HL-60/S4 (cell line): ENCODE data around the gene NCAN.

ENCODE experiments used
- in situ Hi-C: fragments of 300-500 bp; cut with MboI; formaldehyde crosslinking; loops from 2 replicates; pipeline ENCODE4 v1.14.3; 2022; ENCODE audit warnings: low sequenced_read_pairs

Gene NCAN

GRCh38 chr19:19211499-19212420, at the start of gene NCAN:
Gene NCAN, plus strand, starts transcription at chr19:19211958. Its CDS starts 4,996 bp downstream, at chr19:19216954.
- in situ Hi-C loops: no loop called here

- in situ Hi-C loops: loop anchor here (25.0 kb wide), 1 partner anchor 325 kb away; no protein-coding TSS in a partner anchor
Observed at GRCh38 chr19:19162495-19162894, 49.3 kb upstream of the NCAN start.

- in situ Hi-C loops: loop anchor here (25.0 kb wide), 1 partner anchor 322 kb away; no protein-coding TSS in a partner anchor
Observed at GRCh38 chr19:19165396-19165795, 46.4 kb upstream of the NCAN start.

DNA sequence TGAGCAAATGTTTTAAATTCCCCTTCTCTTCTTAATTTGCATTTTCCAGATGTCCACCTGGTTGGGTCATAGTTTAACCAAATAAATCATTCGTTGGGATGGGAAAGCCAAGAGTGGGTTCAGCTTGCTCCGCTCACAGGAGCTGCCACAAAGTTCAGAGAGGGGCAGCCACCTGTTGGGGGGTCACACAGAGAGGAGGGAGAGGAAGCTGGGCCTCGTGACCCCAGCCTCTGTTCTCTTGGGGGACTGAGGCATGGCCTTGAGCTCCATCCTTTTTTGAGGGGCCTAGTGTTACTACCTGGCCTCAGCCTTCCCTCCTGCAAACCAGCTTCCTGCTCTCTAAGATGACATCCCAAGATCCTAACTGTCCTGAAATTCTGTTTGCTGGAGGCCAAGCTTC, 44.1 kb upstream of the NCAN start:
- in situ Hi-C loops: loop anchor here (25.0 kb wide), 1 partner anchor 320 kb away; no protein-coding TSS in a partner anchor

DNA sequence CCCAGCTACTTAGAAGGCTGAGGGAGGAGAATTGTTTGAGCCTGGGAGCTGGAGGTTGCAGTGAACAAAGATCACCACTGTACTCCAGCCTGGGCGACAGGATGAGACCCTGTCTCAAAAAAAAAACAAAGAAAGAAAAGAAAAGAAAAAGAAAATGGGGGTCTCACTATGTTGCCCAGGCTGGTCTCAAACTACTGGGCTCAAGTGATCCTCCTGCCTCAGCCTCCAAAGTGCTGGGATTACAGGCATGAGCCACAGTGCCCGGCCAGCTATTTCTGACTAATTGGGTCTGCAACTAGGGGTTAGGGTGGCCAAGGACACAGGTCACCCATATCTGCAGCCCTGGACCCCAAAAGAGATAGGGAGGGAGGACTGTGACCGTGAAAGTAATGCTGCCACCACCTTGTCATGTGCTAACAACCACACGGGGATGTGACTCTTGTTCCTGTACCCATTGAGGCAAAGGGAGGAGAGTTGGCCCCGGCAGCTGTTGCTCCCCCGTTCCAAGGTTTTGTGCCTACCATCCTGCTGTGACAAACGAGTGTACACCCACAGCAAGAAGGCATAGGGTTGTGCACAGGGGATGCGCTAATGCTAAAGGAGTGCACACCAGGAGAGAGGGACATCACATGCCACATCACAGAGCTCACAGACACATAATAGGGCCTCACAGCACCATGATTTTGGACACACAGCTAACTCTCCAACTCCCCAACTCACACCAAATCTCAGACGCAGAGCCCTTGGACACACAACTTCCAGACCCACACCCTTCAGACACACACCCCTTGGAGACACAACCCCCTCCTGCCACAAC, 42.3 kb upstream of the NCAN start:
- in situ Hi-C loops: loop anchor here (25.0 kb wide), 1 partner anchor 318 kb away; no protein-coding TSS in a partner anchor

DNA sequence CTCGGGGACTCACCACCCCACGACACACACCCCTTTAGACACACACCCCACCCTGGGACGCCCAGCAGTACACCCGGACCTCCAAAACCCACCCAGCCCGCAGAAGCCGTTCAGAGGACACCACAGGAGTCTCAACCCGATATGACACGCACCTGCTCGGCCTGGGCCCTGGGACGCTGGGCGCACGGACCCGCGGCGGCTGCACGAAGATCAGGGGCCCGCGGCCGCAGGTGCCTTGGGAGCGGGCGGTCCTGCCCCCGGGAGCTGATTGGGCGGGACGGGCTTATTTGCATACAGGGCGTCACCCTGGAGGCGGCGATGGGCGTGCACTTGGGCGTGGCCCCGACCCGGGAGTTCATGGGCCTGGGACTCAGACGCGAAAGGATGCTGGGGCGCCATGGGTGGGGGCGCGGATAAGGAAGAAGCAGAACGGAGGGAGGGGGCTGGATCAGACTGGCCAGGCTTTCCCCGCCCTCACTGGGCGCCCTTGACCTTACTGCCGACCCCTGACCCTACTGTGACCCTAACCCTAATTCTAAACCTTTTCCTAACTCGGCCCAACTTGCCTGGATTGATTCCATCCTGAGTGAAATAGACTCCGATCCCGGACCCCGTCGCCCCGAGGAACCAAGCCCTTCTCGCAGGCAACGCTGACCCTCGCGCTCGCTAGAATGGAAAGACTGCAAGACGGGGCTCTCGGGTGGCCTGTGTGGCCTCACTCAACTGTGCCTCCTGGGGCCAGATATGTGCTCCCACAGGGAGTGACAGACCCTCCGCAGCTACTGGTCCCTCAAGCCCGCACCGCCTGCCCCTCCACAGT, 41.5 kb upstream of the NCAN start, which contains the start of gene MEF2B:
Gene MEF2B, minus strand, starts transcription at position 211 of the 820 bp plus-strand sequence. CDS start 19,528 bp downstream, outside the sequence.
- in situ Hi-C loops: loop anchor here (25.0 kb wide), 1 partner anchor 317 kb away; no protein-coding TSS in a partner anchor

- in situ Hi-C loops: loop anchor here (25.0 kb wide), 1 partner anchor 316 kb away; no protein-coding TSS in a partner anchor
Observed at GRCh38 chr19:19170873-19171672, 40.7 kb upstream of the NCAN start.

DNA sequence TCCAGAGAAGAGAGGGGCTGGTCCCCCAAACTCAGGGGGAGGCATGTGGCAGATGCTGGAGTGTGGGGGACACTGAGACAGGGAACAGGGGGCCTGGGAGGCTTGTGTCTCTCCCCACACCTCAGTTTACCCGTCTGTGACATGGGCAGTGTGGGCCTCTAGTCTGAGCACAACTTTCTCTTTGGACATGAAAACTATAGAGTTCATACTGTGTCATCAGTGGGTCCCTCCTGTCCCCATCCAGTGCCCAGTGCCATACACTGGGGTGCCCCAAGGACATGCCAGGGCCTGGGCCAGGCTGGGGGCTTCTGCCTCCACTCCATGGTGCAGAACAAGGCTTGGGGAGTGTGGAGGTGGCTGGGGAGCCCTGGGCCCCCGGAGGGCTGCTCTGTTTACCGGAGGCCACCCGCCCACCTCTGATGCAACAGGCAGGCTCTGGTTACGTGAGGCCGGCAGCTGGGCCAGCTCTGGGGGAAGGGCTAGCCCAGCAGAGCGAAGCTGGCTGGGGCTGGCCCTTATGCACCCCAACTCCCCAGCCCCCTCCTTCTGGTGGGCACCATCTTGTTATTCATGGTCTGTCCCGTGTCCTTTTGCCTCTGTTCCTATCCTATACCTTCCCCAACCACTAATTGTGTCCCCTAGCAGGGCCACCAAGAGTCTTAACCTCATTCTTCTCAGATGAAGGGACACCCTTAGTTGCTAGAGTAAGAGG, 39.8 kb upstream of the NCAN start:
- in situ Hi-C loops: loop anchor here (25.0 kb wide), 1 partner anchor 315 kb away; no protein-coding TSS in a partner anchor

DNA sequence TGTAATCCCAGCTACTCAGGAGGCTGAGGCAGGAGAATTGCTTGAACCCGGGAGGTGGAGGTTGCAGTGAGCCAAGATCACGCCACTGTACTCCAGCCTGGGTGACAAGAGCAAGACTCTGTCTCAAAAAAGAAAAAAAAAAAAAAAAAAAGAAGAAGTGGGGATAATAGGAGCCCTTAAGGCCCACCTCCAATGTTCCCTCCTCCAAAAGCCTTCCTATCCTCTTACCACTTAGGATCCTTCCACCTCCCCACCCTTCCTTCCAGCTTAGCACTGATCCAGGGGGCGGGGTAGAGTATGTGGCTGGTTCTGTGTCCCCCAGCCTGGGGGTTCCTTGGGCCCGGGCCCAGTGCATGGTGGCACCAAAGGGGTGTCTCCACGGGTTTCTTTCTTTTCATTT, 38.5 kb upstream of the NCAN start:
- in situ Hi-C loops: loop anchor here (25.0 kb wide), 1 partner anchor 314 kb away; no protein-coding TSS in a partner anchor

DNA sequence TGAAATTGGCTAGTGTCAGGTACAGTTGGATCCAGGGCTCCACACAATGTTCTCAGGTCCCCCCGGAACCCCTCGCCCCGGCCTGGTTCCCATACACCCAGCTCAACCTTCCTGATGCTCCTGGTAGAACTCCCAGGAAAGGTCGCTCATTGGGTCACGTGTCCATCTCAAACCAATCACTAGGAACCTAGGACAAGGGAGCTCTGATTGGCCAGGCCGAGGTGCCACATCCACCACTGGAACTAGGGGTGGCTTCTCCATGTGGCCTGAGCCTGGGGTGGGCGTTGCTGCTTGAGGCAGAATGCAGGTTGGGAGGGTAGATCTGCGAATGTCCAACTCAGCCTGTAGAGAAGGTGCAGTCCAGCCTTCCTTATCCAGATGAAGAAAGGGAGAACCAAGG, 34.8 kb upstream of the NCAN start:
- in situ Hi-C loops: no loop called here

- in situ Hi-C loops: no loop called here
Observed at GRCh38 chr19:19179548-19180441, 32.0 kb upstream of the NCAN start.

GRCh38 chr19:19181488-19181998, 30.2 kb upstream of the NCAN start:
- in situ Hi-C loops: no loop called here

GRCh38 chr19:19185853-19186740, 25.7 kb upstream of the NCAN start:
- in situ Hi-C loops: no loop called here

DNA sequence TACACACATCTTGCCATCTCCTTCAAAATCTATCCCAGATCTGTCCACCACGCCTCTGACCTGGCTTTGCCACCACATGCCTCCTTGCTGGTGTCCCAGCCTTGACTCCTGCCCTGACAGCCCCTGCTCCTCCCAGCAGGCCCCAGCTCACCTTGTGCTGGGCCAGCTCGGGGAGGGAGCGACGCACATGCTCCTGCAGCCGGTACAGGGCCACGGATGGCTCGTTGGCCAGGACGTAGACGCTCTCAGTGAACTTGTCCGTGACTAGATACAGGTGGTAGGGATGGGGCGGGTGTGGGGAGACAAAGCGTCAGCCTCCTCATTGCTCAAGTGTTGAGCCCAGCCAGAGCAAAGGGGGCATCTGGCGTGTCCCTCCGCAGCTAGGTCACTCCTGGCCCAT, 25.0 kb upstream of the NCAN start:
- in situ Hi-C loops: no loop called here

GRCh38 chr19:19191768-19192077, 20.0 kb upstream of the NCAN start:
- in situ Hi-C loops: no loop called here

DNA sequence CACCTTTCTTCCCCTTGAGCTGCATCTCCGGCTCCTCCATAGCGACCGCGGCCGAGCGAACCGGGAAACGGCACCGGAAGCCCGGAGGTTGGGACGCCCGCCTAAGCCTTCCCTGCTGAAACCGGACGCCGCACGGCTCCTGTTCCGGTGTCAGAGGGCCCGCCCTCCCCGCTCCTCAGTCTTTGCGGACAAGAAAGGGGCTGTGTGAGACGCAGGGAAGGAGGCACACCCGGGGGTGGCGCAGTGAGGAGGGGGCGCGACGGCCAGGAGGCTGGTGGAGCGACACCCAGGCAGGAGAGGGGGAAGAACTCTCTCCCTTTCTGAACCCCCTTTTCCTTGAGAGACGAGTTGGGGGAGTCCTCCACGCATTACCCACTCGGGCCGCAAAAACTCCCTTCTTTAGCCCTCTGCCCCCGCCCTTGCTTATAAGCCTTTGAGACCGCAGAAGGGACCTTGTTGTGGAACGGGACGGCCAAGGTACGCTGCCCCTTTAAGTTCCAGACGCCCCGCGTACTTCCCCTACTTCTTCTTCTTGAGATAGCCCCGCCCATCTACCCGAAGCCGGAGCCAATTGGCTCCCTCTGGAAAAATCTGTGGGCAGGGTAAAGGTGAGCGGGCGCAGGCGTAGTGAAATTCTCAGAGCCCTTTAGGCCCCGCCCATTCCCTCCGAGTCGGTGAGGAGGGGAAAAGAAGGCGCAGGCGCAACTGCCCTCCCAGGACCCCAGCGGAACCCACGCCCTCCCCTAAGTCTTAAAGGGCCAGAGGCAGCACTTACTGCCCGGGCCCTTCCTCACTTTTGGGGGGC, 19.5 kb upstream of the NCAN start, which contains the start of the genes BORCS8 and RFXANK:
Gene BORCS8, minus strand, starts transcription at position 75 of the 805 bp plus-strand sequence. Its CDS starts 35 bp downstream, at position 40.
Gene RFXANK, plus strand, starts transcription at position 181 of the 805 bp plus-strand sequence. CDS start 1,689 bp downstream, outside the sequence.
- in situ Hi-C loops: no loop called here
